GM19463 (cell line): ENCODE data around the gene PSORS1C2.
"Not testable (repeated sequence)": the region's sequence is repeated elsewhere in the genome, so short reads cannot be mapped to it uniquely, and the experiment has no call there.

ENCODE experiments used
- ATAC-seq: cut with Tn5 transposase; IDR thresholded peaks from one replicate; pipeline ENCODE4 v1.9.1; 2021; ENCODE audit warnings: mild to moderate bottlenecking, moderate library complexity; ENCODE audit not compliant: unreplicated experiment

The PSORS1C2 gene

GRCh38 chr6:31168606-31169005 lies 29.7 kb upstream of the PSORS1C2 start:
- no peak for ATAC-seq

- ATAC-seq: no peak
Observed at GRCh38 chr6:31165986-31166385, 27.1 kb upstream of the PSORS1C2 start.

GRCh38 chr6:31165064-31165832 lies 26.4 kb upstream of the PSORS1C2 start:
- ATAC-seq: peak; percentile 86

- not testable (repeated sequence) for ATAC-seq
Observed at GRCh38 chr6:31164475-31165063, 25.7 kb upstream of the PSORS1C2 start.

GRCh38 chr6:31163922-31164321 lies 25.1 kb upstream of the PSORS1C2 start:
- ATAC-seq: no peak

GRCh38 chr6:31162463-31163165 lies 23.7 kb upstream of the PSORS1C2 start:
- ATAC-seq: no peak

GRCh38 chr6:31161216-31162126 lies 22.6 kb upstream of the PSORS1C2 start:
- ATAC-seq: no peak

GRCh38 chr6:31158863-31159855 lies 20.3 kb upstream of the PSORS1C2 start:
- ATAC-seq: no peak

GRCh38 chr6:31158140-31158862 lies 19.4 kb upstream of the PSORS1C2 start, which contains the start of gene TCF19:
Gene TCF19 (plus strand): TSS chr6:31158589. CDS start chr6:31159470, 881 bp downstream.
- peak; percentile 76 for ATAC-seq

GRCh38 chr6:31157513-31158139 lies 18.8 kb upstream of the PSORS1C2 start, which contains the start of gene CCHCR1:
Gene CCHCR1 (minus strand): TSS chr6:31157802. CDS start chr6:31157600, 202 bp downstream.
- no peak for ATAC-seq

- ATAC-seq: no peak
Observed at GRCh38 chr6:31156641-31157040, 17.8 kb upstream of the PSORS1C2 start.

- no peak for ATAC-seq
Observed at GRCh38 chr6:31154436-31154835, 15.6 kb upstream of the PSORS1C2 start.

GRCh38 chr6:31152781-31153180 lies 13.9 kb upstream of the PSORS1C2 start:
- no peak for ATAC-seq

- no peak for ATAC-seq
Observed at GRCh38 chr6:31149827-31150447, 11.1 kb upstream of the PSORS1C2 start.

- no peak for ATAC-seq
Observed at GRCh38 chr6:31145386-31145785, 6.5 kb upstream of the PSORS1C2 start.

GRCh38 chr6:31144970-31145340 lies 6.1 kb upstream of the PSORS1C2 start:
- ATAC-seq: no peak

- no peak for ATAC-seq
Observed at GRCh38 chr6:31144296-31144969, 5.6 kb upstream of the PSORS1C2 start.
